ENCODE measurements around the gene SGSH.
"Not testable (repeated sequence)": the region's sequence is repeated elsewhere in the genome, so short reads cannot be mapped to it uniquely, and the experiment has no call there.

Gene SGSH

DNA sequence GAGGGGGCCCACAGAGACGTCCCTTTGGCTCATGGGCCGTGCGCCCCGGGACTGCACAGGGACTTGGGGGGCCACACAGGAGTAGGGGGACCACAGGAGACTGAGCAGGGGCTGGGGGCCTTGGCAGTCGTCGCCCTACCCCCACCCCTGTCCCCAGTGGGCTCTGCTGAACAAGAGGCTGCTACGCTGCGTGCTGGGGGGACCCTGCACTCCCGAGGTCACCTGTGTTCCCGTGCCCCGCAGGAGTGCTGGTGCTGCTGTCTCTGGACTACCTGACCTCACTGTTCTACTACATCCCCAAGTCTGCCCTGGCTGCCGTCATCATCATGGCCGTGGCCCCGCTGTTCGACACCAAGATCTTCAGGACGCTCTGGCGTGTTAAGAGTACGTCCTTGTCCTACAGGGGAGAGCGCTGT, 26.1 kb upstream of the SGSH start:
- Histone ChIP-seq H2AFZ (ENCODE audit: low read depth, low read length, severe bottlenecking) (no peak overlapping the region), H3K4me3 (ENCODE audit: insufficient read depth, low read length, poor library complexity, severe bottlenecking) (no peak overlapping the region), H3K27ac (ENCODE audit: low read depth, low read length) (no peak overlapping the region), H3K9me3 (ENCODE audit: insufficient read depth, low read length) (no peaks in the 10 kb centered on the region), H3K4me2 (ENCODE audit: low read depth, low read length, poor library complexity, severe bottlenecking) (no peak overlapping the region), H4K20me1 (ENCODE audit: low read depth, low read length) (no peaks in the 10 kb centered on the region), H3K79me2 (ENCODE audit: insufficient read depth, low read length) (no peaks in the 10 kb centered on the region), H3F3A (ENCODE audit: insufficient read depth) (no peaks in the 10 kb centered on the region), H3K9me2 (replicated peaks; ENCODE audit: insufficient read depth, low read length) (no peaks in the 10 kb centered on the region), H3K36me3 (ENCODE audit: low read length) (no peaks in the 10 kb centered on the region), H3K27me3 (ENCODE audit: low read length) (no peaks in the 10 kb centered on the region), H3K9ac (ENCODE audit: low read length) (no peak overlapping the region)
- no peak for TF ChIP-seq EZH2phosphoT487 (conservative IDR thresholded peaks at IDR 0.05; ENCODE audit: low read length)
- TF ChIP-seq, protein P1, sequence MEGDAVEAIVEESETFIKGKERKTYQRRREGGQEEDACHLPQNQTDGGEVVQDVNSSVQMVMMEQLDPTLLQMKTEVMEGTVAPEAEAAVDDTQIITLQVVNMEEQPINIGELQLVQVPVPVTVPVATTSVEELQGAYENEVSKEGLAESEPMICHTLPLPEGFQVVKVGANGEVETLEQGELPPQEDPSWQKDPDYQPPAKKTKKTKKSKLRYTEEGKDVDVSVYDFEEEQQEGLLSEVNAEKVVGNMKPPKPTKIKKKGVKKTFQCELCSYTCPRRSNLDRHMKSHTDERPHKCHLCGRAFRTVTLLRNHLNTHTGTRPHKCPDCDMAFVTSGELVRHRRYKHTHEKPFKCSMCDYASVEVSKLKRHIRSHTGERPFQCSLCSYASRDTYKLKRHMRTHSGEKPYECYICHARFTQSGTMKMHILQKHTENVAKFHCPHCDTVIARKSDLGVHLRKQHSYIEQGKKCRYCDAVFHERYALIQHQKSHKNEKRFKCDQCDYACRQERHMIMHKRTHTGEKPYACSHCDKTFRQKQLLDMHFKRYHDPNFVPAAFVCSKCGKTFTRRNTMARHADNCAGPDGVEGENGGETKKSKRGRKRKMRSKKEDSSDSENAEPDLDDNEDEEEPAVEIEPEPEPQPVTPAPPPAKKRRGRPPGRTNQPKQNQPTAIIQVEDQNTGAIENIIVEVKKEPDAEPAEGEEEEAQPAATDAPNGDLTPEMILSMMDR (IDR thresholded peaks at IDR 0.05; ENCODE audit: insufficient read depth, low read length, poor library complexity, severe bottlenecking): no peak

DNA sequence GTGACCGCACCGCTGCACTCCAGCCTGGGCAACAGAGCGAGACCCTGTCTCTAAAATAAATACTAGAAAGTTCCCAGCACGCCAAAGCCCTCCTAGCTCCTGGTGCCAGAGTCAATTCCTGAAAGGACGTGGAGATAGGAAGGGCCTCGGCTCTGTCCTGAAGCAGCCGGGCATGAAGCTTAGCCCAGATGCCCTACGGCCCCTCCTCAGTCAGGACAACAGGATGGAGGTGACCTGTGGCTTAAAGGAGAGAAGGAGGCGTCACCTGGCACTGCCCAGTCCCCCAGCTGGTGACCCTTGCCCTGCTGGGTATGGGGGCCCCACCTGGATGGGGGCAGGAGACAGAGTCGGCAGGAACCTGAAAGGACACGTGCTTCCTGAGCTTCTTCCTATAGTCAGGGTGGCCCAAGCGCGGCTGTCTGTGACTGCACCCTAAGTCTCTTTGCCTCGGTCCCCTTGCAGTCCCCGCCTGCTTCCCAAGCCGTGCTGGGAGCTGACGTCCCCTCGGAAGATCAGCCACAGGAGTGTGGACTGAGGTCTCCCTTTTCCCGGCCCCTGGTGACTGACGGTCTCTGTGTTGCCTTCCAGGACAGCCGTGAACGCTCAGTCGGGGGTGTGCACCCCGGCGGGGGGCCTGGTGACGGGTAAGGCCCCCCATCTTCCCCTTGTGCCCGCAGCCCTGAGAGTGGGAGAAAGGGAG, 25.6 kb upstream of the SGSH start:
- H3K9ac ChIP-seq (ENCODE audit: low read length): no peak overlapping the region

DNA sequence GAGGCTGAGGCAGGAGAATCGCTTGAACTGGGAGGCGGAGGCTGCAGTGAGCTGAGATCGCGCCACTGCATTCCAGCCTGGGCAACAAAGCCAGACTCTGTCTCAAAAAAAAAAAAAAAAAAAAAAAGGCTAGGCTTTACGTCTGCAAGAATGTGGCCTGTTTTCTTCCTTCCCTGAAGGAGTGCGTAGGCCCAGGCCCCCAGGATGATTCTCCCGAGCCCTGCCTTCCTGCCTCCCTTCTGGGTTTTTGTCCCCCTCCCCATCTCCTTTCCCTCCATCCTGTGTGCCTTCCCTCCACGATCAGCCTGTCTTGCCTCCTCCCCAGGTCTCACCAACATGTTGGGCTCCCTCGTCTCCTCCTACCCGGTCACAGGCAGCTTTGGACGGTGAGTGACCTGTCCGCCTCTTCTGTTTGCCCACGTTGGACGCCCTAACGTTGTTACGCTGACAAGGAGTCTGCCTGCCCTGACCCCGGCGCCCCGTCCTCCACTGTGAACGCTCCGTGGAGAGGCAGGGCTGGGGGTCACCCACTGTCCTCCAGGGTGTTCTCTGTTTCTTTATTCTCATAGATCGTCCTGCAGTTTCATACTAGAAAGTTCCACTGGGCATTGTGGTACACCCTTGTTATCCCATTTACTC, 24.9 kb upstream of the SGSH start:
- Histone ChIP-seq H3F3A (ENCODE audit: insufficient read depth) (no peaks in the 10 kb centered on the region), H3K79me2 (ENCODE audit: insufficient read depth, low read length) (no peaks in the 10 kb centered on the region), H3K9me2 (replicated peaks; ENCODE audit: insufficient read depth, low read length) (no peaks in the 10 kb centered on the region), H3K36me3 (ENCODE audit: low read length) (no peaks in the 10 kb centered on the region), H2AFZ (ENCODE audit: low read depth, low read length, severe bottlenecking) (no peak overlapping the region), H3K27ac (ENCODE audit: low read depth, low read length) (no peak overlapping the region), H3K9me3 (ENCODE audit: insufficient read depth, low read length) (no peaks in the 10 kb centered on the region), H3K4me2 (ENCODE audit: low read depth, low read length, poor library complexity, severe bottlenecking) (no peak overlapping the region), H4K20me1 (ENCODE audit: low read depth, low read length) (no peaks in the 10 kb centered on the region), H3K4me3 (ENCODE audit: insufficient read depth, low read length, poor library complexity, severe bottlenecking) (no peak overlapping the region), H3K9ac (ENCODE audit: low read length) (no peak overlapping the region), H3K27me3 (ENCODE audit: low read length) (no peaks in the 10 kb centered on the region)
- TF ChIP-seq, protein P1 (IDR thresholded peaks at IDR 0.05; ENCODE audit: insufficient read depth, low read length, poor library complexity, severe bottlenecking): no peak
- no peak for TF ChIP-seq EZH2phosphoT487 (conservative IDR thresholded peaks at IDR 0.05; ENCODE audit: low read length)

More for the DNA sequence above, 25.6 kb upstream of the SGSH start:
- no peak overlapping the region for H3K4me2 ChIP-seq (ENCODE audit: low read depth, low read length, poor library complexity, severe bottlenecking)
- H2AFZ ChIP-seq (ENCODE audit: low read depth, low read length, severe bottlenecking): no peak overlapping the region
- no peak overlapping the region for H3K27ac ChIP-seq (ENCODE audit: low read depth, low read length)
- H3K27me3 ChIP-seq (ENCODE audit: low read length): no peaks in the 10 kb centered on the region
- H3K36me3 ChIP-seq (ENCODE audit: low read length): no peaks in the 10 kb centered on the region
- H3F3A ChIP-seq (ENCODE audit: insufficient read depth): no peaks in the 10 kb centered on the region
- no peak overlapping the region for H3K4me3 ChIP-seq (ENCODE audit: insufficient read depth, low read length, poor library complexity, severe bottlenecking)
- H3K79me2 ChIP-seq (ENCODE audit: insufficient read depth, low read length): no peaks in the 10 kb centered on the region
- no peak for TF ChIP-seq EZH2phosphoT487 (conservative IDR thresholded peaks at IDR 0.05; ENCODE audit: low read length)
- TF ChIP-seq, protein P1 (IDR thresholded peaks at IDR 0.05; ENCODE audit: insufficient read depth, low read length, poor library complexity, severe bottlenecking): no peak
- no peaks in the 10 kb centered on the region for H3K9me3 ChIP-seq (ENCODE audit: insufficient read depth, low read length)
- H4K20me1 ChIP-seq (ENCODE audit: low read depth, low read length): no peaks in the 10 kb centered on the region
- no peaks in the 10 kb centered on the region for H3K9me2 ChIP-seq (replicated peaks; ENCODE audit: insufficient read depth, low read length)

DNA sequence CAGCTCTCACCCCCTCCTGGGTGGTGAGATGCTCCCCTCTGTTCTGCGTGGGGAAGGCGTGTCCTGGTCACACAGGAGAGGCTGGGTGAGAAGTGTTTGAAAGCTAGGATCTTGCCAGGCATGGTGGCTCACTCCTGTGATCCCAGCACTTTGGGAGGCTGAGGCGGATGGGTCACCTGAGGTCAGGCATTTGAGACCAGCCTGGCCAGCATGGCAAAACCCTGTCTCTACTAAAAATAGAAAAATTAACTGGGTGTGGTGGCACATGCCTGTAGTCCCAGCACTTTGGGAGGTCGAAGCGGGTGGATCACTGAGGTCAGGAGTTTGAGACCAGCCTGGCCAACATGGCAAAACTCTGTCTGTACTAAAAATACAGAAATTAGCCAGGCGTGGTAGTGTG, 24.3 kb upstream of the SGSH start:
- not testable (repeated sequence) for H3K4me2 ChIP-seq (ENCODE audit: low read depth, low read length, poor library complexity, severe bottlenecking); H3K9me3 ChIP-seq (ENCODE audit: insufficient read depth, low read length); H3K4me3 ChIP-seq (ENCODE audit: insufficient read depth, low read length, poor library complexity, severe bottlenecking); H4K20me1 ChIP-seq (ENCODE audit: low read depth, low read length); H3K36me3 ChIP-seq (ENCODE audit: low read length); H3K27me3 ChIP-seq (ENCODE audit: low read length); H3F3A ChIP-seq (ENCODE audit: insufficient read depth); H3K79me2 ChIP-seq (ENCODE audit: insufficient read depth, low read length); H3K9me2 ChIP-seq (replicated peaks; ENCODE audit: insufficient read depth, low read length); H2AFZ ChIP-seq (ENCODE audit: low read depth, low read length, severe bottlenecking); H3K27ac ChIP-seq (ENCODE audit: low read depth, low read length); H3K9ac ChIP-seq (ENCODE audit: low read length)
